K562 (cell line): ENCODE measurements around the gene PDE2A.

Experiments
- CBX2 ChIP-seq: fragments of 200-600 bp; sonication (generic); IDR thresholded peaks from one replicate; pipeline ENCODE4 v1.6.1; 2012; ENCODE audit warnings: mild to moderate bottlenecking, low read length, inconsistent platforms; ENCODE audit not compliant: insufficient read depth, poor library complexity, severe bottlenecking
- EZH2 ChIP-seq: IDR thresholded peaks from 2 replicates; pipeline ENCODE4 v1.6.1; 2012; ENCODE audit warnings: low read depth, mild to moderate bottlenecking, inconsistent platforms, low read length, borderline replicate concordance
- FOXK2 ChIP-seq, 2 experiments: fragments of 450-650 bp; IDR thresholded peaks in 1 of 2; conservative IDR thresholded peaks in 1 of 2; 2 replicates each; pipeline ENCODE4 v1.6.1; 2016; ENCODE audit warnings: low read depth in 2 of 2, mild to moderate bottlenecking in 1 of 2
- FOXO4 ChIP-seq: fragments of 450-650 bp; formaldehyde crosslinking; IDR thresholded peaks from 2 replicates; pipeline ENCODE4 v1.4.0; 2020; ENCODE audit warnings: mild to moderate bottlenecking, moderate library complexity
- GTF3C2 ChIP-seq: IDR thresholded peaks from 3 replicates; pipeline ENCODE4 v1.6.1; 2011; ENCODE audit warnings: borderline replicate concordance, mild to moderate bottlenecking, moderate library complexity; ENCODE audit not compliant: insufficient read length; ENCODE audit errors: extremely low read depth
- JUND ChIP-seq, 2 experiments: IDR thresholded peaks; 2 replicates in 1 of 2; 3 replicates in 1 of 2; pipeline ENCODE4 v1.6.1; 2011; ENCODE audit warnings: borderline replicate concordance in 2 of 2, low read depth in 2 of 2, low read length in 2 of 2, improper control_type of control experiment in 1 of 2, missing biosample characterization in 1 of 2, missing genetic modification characterization in 1 of 2, missing genetic modification reagents in 1 of 2
- KDM1A ChIP-seq, 2 experiments: fragments of 450-650 bp; IDR thresholded peaks; 2 replicates each; pipeline ENCODE4 v1.6.1; 2016; ENCODE audit warnings: mild to moderate bottlenecking in 2 of 2
- KLF16 ChIP-seq: IDR thresholded peaks from 2 replicates; pipeline ENCODE4 v1.6.1; 2016; ENCODE audit warnings: antibody characterized with exemption
- SMARCE1 ChIP-seq: fragments of 450-650 bp; IDR thresholded peaks from 2 replicates; pipeline ENCODE4 v1.7.1; 2016; ENCODE audit warnings: mild to moderate bottlenecking
- ZBTB9 ChIP-seq: fragments of 450-650 bp; formaldehyde crosslinking; IDR thresholded peaks from 2 replicates; pipeline ENCODE4 v1.4.0; 2020; ENCODE audit warnings: mild to moderate bottlenecking, moderate library complexity
- ZNF121 ChIP-seq: sonication (generic); formaldehyde crosslinking; conservative IDR thresholded peaks from 2 replicates; pipeline ENCODE4 v1.8.0; 2022; ENCODE audit warnings: missing genetic modification reagents
- ZZZ3 ChIP-seq: fragments of 450-650 bp; IDR thresholded peaks from 2 replicates; pipeline ENCODE4 v1.6.1; 2016; ENCODE audit warnings: antibody characterized with exemption, mild to moderate bottlenecking, moderate library complexity

- no peak for TF ChIP-seq KDM1A (IDR thresholded peaks at IDR 0.05)
- no peak for TF ChIP-seq CBX2
- TF ChIP-seq GTF3C2 = no peak
- no peak for TF ChIP-seq ZBTB9 (CRISPR knock-in tag)
- no peak for TF ChIP-seq ZZZ3
- no peak for TF ChIP-seq SMARCE1
- TF ChIP-seq JUND (IDR thresholded peaks at IDR 0.05; ENCODE audit: borderline replicate concordance, low read depth, low read length) = no peak
- TF ChIP-seq JUND (tag; IDR thresholded peaks at IDR 0.05; ENCODE audit: borderline replicate concordance, low read depth, low read length) = no peak
- no peak for TF ChIP-seq KLF16
- TF ChIP-seq ZNF121 (CRISPR knock-in tag) = no peak
- no peak for TF ChIP-seq FOXO4
- no peak for TF ChIP-seq FOXK2 (conservative IDR thresholded peaks at IDR 0.05 in 1 of 2, IDR thresholded peaks at IDR 0.05 in 1 of 2; ENCODE audit: low read depth in 2 of 2)
- no peak for TF ChIP-seq EZH2
These were observed 47.1 kb upstream of the PDE2A start for GRCh38 chr11:72721276-72721675.
